GM19372 (cell line): ENCODE results near the gene ZMYND15.

ENCODE experiments used
- ATAC-seq: cut with Tn5 transposase; IDR thresholded peaks from one replicate; pipeline ENCODE4 v1.9.1; 2021; ENCODE audit warnings: mild to moderate bottlenecking, low read depth, moderate library complexity; ENCODE audit not compliant: unreplicated experiment

ZMYND15 gene

DNA sequence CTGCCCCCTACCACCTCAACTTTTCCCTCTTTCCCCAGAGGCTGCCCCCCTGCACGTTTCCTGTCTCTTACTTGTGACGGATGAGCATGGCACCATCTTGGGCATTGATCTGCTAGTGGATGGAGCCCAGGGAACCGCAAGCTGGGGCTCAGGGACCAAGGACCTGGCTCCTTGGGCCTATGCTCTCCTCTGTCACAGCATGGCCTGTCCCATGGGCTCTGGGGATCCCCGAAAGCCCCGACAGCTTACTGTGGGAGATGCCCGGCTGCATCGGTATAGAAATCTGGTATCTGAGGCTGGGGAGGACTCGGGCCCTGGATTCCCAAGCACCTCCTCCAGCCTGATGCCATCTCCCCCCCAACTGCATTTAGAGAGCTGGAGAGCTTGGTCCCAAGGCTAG is 1.9 kb downstream of the ZMYND15 start:
- no peak for ATAC-seq

GRCh38 chr17:4742133-4742532 is 2.5 kb downstream of the ZMYND15 start:
- no peak for ATAC-seq

DNA sequence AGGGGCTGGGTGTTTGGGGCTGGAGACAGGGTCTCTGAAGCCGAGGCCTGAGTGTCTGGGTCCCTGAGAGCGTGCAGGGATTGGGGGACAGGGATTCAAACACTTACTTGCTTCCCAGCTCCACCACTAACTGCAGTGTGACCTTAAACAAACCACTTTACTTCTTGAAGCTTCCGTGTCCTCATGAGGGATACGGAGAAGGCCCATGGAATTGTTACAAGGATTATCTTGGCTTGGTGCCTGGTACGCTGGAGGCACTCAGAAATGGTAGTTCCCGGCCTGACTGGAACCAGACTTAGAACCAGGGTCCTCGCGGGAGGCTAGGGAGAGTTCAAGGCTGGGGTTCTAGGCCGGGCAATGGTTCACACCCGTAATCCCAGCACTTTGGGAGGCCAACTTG is 3.0 kb downstream of the ZMYND15 start:
- ATAC-seq: no peak

GRCh38 chr17:4743216-4743615 is 3.6 kb downstream of the ZMYND15 start:
- no peak for ATAC-seq

GRCh38 chr17:4743898-4744297 is 4.3 kb downstream of the ZMYND15 start:
- ATAC-seq: no peak

- no peak for ATAC-seq
Observed at GRCh38 chr17:4744999-4745969, 5.7 kb downstream of the ZMYND15 start.

GRCh38 chr17:4747847-4748246 is 8.2 kb downstream of the ZMYND15 start:
- no peak for ATAC-seq

DNA sequence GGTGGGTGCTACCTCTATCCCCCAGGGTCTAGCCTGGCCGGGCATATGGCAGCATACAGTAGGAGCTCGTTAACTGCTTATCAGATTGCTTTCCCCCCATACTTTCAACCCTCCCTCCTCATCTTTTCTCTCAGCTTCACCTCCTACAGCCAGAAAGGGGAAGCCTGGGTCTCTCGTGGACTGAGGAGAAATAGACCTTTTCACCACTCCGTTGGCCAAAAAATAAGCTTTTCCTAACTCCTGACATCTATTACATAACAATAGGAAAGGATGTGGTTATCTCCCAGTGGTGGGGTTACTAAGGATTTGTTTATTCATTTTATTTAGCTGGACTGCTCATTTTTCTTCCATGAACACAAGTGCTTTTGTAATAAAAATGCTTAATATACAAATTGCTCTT is 9.1 kb downstream of the ZMYND15 start:
- ATAC-seq: no peak

DNA sequence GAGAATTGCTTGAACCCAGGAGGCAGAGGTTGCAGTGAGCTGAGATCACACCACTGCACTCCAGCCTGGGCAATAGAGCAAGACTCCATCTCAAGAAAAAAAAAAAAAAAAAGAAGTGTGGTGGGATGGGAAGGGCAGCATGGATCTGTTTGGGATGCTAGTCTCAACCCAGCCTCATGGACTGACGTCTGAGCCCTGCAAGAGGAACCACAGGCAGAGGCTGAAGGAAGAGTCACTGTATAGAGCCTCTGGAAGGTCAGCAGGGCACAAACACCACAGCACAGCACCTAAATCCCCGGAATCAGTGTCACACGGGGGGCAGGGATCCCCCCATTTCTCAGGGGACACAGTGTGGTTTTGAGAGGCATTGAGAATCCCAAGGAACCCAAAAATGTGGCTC is 11.0 kb downstream of the ZMYND15 start:
- no peak for ATAC-seq

GRCh38 chr17:4751932-4752331 is 12.3 kb downstream of the ZMYND15 start:
- ATAC-seq: no peak

- no peak for ATAC-seq
Observed at GRCh38 chr17:4753392-4753791, 13.8 kb downstream of the ZMYND15 start.

- ATAC-seq: no peak
Observed at GRCh38 chr17:4759776-4760236, 20.2 kb downstream of the ZMYND15 start.

- no peak for ATAC-seq
Observed at GRCh38 chr17:4764595-4764994, 25.0 kb downstream of the ZMYND15 start.

DNA sequence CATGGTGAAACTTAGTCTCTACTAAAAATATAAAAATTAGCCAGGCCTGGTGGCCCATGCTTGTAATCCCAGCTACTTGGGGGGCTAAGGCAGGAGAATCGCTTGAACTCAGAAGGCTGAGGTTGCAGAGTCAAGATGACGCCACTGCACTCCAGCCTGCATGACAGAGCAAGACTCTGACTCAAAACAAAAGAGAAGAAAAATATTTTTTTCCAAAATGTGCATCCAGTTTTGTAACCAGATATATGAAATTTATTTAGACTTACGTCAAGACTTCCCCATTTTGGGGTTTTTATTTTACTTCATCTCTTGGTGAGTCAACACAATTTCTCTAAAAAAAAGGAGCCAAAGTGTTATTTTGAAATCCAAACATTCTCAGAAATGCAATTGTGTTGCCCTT is 26.6 kb downstream of the ZMYND15 start:
- ATAC-seq: no peak

DNA sequence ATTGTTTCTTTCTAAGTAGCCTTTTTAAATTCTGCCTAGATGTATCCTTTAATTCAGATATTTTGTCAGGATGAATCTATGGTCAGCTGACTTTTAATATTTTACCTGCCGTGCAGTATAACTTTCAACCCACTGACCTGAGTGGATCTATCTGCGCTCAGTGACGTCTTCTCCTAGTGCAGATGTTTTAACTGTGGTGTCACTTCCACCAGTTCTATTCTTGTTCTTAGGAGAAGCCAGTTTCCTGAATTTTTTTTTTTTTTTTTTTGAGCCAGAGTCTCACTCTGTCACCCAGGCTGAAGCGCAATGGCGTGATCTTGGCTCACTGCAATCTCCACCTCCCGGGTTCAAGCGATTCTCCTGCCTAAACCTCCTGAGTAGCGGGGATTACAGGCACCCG is 27.1 kb downstream of the ZMYND15 start:
- ATAC-seq: no peak

- ATAC-seq: no peak
Observed at GRCh38 chr17:4768298-4768697, 28.7 kb downstream of the ZMYND15 start.

- no peak for ATAC-seq
Observed at GRCh38 chr17:4769628-4770027, 30.0 kb downstream of the ZMYND15 start.

DNA sequence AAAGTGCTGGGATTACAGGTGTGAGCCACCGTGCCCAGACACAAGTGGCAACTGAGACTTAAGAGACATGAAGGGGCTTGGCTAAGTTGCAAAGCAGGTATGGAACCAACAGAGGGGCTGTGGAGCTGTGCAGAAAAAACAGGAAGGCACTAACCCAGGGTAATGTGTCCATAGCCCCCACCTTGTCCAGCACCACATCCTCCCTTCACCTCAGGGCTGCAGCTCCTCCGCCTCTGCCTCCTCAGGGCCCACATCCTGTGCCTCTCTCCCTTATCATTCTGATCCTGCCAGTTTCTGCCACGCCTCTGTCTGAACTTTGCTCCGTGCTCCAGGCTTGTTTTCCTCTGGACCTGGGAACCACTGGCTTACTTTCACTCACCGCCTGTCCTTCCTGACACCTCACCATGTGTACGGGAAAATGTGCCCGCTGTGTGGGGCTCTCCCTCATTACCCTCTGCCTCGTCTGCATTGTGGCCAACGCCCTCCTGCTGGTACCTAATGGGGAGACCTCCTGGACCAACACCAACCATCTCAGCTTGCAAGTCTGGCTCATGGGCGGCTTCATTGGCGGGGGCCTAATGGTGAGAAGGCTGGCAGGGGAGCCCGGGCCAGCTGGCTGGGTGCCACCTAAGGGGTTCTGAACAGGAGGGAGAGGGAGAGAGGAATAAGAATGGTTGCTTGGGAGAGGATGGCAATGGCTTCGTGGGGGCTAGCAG is 32.0 kb downstream of the ZMYND15 start, which contains the start of gene TM4SF5:
TM4SF5 (plus strand) TSS at position 368 of the 716 bp plus-strand sequence; CDS start at position 405, 37 bp downstream.
- ATAC-seq: no peak

GRCh38 chr17:4772235-4772613 is 32.6 kb downstream of the ZMYND15 start:
- ATAC-seq: no peak

- no peak for ATAC-seq
Observed at GRCh38 chr17:4777969-4778760, 38.5 kb downstream of the ZMYND15 start.
